ENCODE measurements around the gene PLCL2.

The PLCL2 gene

DNA sequence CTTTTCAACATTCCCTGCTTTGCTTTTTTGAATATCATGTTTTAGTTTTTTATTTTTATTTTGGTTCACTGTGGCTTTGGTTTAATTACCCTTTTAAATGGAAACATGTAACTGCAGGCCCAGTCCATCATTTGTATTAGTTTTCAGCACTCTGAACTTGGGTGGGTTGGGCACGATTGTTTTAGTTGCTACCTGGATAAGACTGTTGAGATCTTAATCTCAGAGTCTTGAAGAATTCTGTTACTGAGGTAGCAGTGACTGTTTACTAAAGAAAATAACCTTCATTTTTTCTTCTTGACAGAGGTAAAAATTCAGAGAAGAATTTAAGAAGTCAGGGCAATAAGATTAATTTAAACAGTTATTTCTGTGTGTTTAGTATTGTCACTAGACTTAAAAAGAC, 15.2 kb downstream of the PLCL2 start:
- H3K4me3 ChIP-seq (ENCODE audit: low read length): no peak overlapping the region
- TF ChIP-seq, protein P1, sequence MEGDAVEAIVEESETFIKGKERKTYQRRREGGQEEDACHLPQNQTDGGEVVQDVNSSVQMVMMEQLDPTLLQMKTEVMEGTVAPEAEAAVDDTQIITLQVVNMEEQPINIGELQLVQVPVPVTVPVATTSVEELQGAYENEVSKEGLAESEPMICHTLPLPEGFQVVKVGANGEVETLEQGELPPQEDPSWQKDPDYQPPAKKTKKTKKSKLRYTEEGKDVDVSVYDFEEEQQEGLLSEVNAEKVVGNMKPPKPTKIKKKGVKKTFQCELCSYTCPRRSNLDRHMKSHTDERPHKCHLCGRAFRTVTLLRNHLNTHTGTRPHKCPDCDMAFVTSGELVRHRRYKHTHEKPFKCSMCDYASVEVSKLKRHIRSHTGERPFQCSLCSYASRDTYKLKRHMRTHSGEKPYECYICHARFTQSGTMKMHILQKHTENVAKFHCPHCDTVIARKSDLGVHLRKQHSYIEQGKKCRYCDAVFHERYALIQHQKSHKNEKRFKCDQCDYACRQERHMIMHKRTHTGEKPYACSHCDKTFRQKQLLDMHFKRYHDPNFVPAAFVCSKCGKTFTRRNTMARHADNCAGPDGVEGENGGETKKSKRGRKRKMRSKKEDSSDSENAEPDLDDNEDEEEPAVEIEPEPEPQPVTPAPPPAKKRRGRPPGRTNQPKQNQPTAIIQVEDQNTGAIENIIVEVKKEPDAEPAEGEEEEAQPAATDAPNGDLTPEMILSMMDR (conservative IDR thresholded peaks at IDR 0.05; ENCODE audit: low read length): no peak
- no peak for DNase-seq (ENCODE audit: low read depth)

DNA sequence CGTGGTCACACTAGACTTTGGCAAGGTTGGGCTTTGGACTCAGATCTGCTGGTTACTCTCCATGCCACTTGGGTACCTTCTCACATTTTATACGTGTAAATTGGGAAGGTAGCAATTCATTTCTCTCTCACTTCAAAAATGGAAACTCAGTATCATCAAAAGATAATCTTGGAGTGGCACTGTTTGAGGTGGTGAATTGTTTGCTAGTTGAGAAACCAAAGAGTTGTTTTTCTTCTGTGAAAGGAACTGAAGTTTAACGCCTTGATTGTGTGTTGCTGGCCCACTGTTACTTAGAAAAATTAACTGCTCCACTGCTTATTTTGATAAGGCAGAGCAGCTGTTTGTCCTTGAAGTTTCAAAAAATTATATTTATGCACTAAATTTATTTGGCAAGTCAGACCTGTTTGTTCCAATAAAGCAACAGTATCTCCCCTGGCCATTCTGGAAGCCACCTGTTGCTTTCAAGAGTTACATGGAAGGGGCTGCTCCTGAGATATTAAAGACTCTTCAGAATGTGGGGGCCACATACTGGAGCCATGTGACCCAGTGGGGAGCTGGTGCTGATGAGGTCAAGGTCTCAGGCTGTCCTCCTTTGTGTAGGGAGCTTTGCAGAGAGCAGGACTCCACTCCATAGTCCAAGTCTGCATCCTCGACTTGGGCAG, 16.2 kb downstream of the PLCL2 start:
- no peak for DNase-seq (ENCODE audit: low read depth)
- H3K4me3 ChIP-seq (ENCODE audit: low read length): no peak overlapping the region
- TF ChIP-seq, protein P1 (conservative IDR thresholded peaks at IDR 0.05; ENCODE audit: low read length): no peak

DNA sequence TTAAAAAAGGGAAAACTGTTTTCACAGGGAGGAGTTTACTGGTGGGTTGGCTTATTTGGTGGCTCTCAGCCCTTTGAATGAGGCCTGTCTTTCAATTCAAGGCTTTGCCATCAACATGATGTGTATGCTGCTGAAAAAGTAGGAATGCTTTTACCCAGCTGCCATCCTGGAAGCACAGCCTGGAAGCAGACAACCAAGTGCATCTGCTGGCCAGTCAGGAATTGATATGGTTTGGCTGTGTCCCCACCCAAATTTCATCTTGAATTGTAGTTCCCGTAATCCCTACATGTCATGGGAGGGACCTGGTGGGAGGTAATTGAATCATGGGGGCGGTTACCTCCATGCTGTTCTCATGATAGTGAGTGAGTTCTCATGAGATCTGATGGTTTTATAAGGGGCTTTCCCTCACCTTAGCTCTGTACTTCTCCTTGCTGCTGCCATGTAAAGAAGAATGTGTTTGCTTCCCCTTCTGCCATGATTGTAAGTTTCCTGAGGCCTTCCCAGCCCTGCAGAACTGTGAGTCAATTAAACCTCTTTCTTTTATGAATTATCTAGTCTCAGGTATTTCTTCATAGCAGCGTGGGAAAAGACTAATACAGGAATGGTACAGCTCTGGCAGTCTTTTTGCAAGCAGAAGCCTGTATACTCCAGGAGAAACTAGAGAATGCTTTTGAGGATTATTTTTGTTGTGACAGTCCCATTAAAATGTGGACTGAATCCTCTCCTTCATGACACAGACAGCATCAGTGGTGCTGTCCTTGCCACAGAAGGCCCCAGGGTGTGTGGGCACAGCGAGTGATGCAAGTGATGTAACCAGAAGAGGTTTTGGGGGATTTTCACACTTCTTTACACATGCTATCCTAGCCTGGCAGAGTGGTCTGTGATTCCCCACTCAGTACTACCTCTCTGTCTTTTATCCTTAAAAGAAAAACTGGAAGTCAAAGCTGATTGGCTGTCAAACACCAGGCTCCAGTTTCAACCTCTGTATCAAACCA, 20.0 kb downstream of the PLCL2 start:
- no peak for DNase-seq (ENCODE audit: low read depth)
- no peak overlapping the region for H3K4me3 ChIP-seq (ENCODE audit: low read length)
- TF ChIP-seq, protein P1 (conservative IDR thresholded peaks at IDR 0.05; ENCODE audit: low read length): no peak

DNA sequence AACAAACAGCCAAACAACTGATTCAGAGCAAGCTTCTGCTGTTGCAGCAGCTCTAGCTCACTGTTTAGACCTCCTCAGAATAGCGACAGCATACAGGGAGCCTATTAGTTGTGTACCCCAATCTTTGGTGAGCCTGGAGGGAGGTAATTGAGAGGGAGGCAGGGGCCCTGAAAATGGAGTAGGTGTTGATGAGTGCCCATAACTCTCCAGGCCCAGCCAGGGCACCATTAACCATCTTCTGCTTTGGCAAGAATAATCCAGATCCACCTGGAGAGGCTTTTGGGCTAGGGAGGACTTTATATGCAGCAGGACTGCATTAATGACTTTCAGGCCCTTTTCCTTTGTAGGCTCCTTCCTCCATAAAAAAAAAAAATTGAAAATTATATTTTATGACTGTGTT, 20.9 kb downstream of the PLCL2 start:
- H3K4me3 ChIP-seq (ENCODE audit: low read length): no peak overlapping the region
- DNase-seq (ENCODE audit: low read depth): no peak
- TF ChIP-seq, protein P1 (conservative IDR thresholded peaks at IDR 0.05; ENCODE audit: low read length): no peak

DNA sequence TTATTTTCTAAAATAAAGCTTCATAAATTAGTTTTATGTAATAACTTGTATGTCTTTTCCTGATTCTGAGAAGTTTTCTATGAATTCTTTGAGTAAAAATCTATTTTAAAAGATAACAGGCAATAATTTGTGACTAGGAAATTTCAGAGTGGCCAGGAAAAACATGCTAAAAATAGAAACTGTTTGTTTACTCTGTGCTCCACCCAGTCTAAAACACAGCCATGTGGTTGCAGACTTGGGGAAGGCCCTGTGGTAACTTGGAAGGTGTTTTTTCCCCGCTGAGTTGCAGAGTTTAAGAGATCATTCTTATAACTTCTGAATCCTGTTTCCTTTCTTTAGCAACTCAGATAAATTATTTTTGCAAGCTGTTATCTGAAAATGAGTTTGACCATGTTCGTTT, 21.9 kb downstream of the PLCL2 start:
- DNase-seq (ENCODE audit: low read depth): peak; percentile 36
- TF ChIP-seq, protein P1 (conservative IDR thresholded peaks at IDR 0.05; ENCODE audit: low read length): no peak
- no peak overlapping the region for H3K4me3 ChIP-seq (ENCODE audit: low read length)

DNA sequence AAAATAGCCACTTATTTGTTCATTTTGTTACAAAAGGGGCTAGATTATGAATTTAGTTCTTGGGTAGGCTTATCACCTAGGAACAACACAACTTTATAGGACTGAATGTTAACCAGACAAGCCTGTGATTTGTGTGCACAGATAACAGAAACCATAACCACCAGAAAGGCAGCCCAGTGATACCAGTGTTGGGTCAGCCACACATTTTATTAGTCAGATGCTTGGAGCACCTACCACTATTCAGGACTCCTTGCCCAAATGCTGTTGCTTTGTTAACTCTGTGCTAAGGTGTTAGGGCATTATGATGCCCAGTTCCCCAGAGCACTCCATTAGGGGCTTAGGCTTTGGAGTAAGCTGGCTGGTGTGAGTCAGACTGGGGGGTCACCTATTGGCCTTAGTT, 22.5 kb downstream of the PLCL2 start:
- no peak for DNase-seq (ENCODE audit: low read depth)
- H3K4me3 ChIP-seq (ENCODE audit: low read length): no peak overlapping the region
- TF ChIP-seq, protein P1 (conservative IDR thresholded peaks at IDR 0.05; ENCODE audit: low read length): no peak

Measured in AG10803 (cell line).